SU-DHL-6 (cell line): ENCODE data around the gene SLC9A9.

Experiments used
- CTCF ChIP-seq: fragments of 200-600 bp; sonication (generic); IDR thresholded peaks from one replicate; pipeline ENCODE4 v1.5.1; 2017; ENCODE audit warnings: antibody characterized with exemption, mild to moderate bottlenecking, low read length, moderate library complexity; ENCODE audit not compliant: insufficient read depth, poor library complexity, severe bottlenecking
- EZH2phosphoT487 ChIP-seq: fragments of 200-600 bp; sonication (generic), shearing (Covaris generic); conservative IDR thresholded peaks from 2 replicates; pipeline ENCODE4 v1.6.1; 2018; ENCODE audit warnings: mild to moderate bottlenecking, antibody characterized with exemption, low read length, moderate library complexity, mixed read lengths

- no peak for TF ChIP-seq CTCF
- TF ChIP-seq EZH2phosphoT487, result no peak
These were observed 319.2 kb downstream of the SLC9A9 start for GRCh38 chr3:143529018-143529478.
